ENCODE data around the gene PID1.
"Not testable (repeated sequence)": the region's sequence is repeated elsewhere in the genome, so short reads cannot be mapped to it uniquely, and the experiment has no call there.

PID1 gene

GRCh38 chr2:229206548-229206947 is 64.5 kb downstream of the PID1 start:
- no peak for DNase-seq

DNA sequence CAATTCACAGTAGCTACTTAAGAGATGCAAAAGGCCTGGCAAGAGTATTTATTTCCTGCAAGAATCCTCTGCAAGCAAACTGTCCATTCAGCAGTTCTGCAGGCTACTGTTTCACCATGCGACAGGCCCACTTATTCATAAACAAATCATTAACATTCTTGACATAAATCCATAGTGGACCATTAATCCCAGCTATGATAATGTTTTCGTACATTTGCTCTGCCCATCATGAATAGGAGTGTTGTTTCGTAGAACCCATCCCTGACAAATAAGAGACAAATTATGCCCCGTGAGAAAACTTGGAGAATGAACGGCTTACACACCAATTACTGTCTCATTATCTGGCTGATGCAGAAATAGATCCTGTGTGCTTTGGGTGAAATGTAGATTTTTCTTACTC is 65.4 kb downstream of the PID1 start:
- no peak for DNase-seq

GRCh38 chr2:229202646-229203045 is 68.4 kb downstream of the PID1 start:
- no peak for DNase-seq

DNA sequence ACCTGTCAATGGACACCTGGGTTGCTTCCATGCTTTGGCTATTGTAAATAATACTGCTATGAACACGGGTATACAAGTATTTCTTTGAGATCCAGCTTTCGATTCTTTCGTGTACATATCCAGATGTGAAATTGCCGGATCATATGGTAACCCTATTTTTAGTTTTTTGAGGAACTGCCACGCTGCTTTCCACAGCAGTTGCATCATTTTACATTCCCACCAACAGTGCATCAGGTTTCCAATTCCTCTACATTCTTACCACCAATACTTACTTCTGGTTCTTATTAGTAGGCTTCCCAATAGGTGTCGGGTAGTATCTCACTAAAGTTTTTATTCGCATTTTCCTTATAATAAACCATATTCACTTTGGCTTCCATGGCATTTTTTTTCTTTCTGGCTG is 69.6 kb downstream of the PID1 start:
- no peak for DNase-seq

DNA sequence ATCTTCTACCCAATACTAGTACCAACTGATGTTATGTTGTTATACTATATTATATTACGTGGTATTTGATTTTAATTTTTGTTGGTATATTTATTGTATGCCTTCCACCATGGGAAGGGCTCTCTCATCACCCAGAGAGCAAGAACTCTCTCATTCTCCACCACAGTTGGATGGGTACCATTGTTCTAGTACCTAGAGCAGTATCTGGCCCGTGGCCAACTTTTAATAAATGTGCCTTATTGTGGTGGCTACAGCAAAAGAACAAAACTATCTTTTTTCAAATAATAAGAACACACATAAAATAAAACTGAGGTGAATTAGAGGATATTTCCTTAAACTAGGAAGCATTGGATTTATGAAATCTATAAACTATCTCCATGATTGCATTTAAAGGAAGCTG is 71.8 kb downstream of the PID1 start:
- DNase-seq, result no peak

GRCh38 chr2:229196448-229196847 is 74.6 kb downstream of the PID1 start:
- DNase-seq, result no peak

DNA sequence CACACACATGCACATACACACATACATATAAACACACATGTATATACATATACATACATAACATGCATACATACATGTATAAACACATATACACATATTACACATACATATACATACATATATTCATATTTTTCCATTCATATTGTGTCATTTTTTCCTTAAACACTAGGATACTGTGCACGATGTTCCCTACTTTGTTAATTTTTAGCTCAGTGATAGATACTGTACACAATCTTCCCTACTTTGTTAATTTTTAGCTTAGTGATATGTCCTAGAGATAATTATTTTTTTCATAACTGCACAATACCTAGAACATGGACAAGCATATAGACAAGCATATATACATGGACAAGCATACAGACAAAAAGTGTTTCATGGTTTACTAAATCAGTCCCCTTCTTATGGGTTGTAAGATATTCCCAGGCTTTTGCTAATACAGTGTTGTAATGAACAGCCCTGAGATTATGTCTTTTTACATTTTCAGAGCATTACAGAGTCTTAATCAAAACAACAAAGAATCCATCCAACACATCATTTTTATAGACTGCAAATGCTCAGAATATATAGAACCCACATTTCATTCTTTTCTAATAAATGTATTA is 75.6 kb downstream of the PID1 start:
- no peak for DNase-seq

- no peak for DNase-seq
Observed at GRCh38 chr2:229193281-229193680, 77.8 kb downstream of the PID1 start.

DNA sequence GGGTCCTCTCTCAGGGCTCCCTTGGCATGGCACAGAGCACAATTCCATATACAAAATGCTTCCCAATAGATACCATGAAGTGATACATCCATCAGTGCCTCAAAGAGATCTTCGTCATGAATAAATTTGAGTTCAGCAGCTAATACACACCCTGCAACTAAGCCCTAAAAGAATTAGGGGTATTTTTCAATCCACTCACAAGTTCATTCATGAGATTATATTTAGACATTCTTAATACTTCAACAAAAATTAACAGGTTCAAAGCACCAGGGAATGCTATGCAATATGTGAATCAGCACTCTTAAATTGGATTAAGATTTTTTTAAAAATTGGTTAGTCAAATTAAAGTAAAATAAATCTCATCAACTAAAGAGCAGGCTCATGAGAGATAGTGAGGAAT is 79.7 kb downstream of the PID1 start:
- no peak for DNase-seq

- not testable (repeated sequence) for DNase-seq
Observed at GRCh38 chr2:229187123-229187522, 84.0 kb downstream of the PID1 start.

- no peak for DNase-seq
Observed at GRCh38 chr2:229181641-229182040, 89.4 kb downstream of the PID1 start.

DNA sequence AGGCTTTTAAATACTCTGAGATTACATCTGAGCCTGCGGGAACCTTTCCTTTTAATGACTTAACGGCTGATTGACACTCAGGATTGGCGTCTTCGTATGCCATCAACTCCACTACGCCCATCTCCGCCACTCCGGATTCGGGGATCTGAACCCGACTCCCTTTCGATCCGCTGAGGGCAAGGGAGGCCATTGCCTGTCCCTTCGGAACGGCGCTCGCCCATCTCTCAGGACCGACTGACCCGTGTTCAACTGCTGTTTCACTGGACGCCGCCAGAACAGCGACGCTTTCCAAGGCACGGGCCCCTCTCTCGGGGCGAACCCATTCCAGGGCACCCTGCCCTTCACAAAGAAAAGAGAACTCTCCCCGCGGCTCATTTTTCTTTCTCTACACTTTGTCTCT is 90.4 kb downstream of the PID1 start:
- no peak for DNase-seq

DNA sequence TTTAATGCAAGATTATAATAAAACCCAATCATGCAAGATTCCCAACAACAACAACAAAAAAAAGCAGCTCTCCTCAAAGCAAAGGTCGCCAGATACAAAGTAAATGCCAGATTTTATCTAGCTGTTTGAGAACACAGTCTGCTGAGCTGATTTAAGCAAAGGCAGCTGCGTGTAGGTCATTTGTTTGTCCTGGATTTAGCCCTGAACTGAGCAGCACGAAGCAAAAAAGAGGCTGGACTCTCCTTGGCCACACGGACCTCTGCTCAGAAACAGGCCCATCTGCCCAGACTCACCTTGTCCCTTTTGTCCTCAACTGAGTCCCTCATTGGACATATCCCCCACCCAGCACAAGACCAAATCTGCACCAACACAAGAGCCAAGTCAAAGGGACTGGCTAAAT is 91.5 kb downstream of the PID1 start:
- no peak for DNase-seq

GRCh38 chr2:229178706-229179105 is 92.4 kb downstream of the PID1 start:
- no peak for DNase-seq

DNA sequence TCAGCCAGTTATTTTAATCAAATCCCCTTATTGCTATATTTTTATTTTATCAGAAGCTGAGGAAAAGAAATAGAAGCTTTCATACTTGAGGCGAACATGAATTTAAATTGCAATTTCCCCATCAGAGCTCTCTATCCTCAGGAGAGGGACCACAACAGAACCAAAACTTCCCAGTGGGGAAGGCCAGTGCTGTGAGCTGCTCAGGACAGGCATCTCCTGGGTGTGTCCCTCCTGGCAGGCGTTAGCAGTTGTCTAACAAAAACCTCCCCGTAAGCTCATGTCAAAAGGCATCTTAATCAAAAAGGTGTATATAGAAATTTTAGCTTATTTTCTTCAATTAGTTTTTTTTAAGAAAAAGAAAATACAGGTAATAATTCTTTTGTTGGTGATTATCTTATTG is 93.0 kb downstream of the PID1 start:
- no peak for DNase-seq

GRCh38 chr2:229176136-229176535 is 95.0 kb downstream of the PID1 start:
- no peak for DNase-seq

DNA sequence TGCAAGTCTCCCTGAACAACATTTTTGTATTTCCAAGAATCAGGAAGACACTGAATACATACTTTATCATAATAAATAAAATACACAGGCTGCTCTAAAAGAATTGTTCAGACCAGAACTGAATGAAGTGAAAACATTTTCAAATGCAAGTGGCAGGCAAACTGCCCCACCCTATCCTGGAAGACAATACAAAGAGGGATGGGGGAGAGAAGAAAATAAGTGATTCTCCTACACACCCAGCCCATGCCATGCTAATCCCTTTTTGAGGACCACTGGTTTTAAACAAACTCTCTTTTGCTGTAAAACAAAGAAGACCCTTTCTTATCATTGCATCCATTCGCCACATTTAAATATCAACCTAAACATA is 95.6 kb downstream of the PID1 start:
- DNase-seq, result no peak

DNA sequence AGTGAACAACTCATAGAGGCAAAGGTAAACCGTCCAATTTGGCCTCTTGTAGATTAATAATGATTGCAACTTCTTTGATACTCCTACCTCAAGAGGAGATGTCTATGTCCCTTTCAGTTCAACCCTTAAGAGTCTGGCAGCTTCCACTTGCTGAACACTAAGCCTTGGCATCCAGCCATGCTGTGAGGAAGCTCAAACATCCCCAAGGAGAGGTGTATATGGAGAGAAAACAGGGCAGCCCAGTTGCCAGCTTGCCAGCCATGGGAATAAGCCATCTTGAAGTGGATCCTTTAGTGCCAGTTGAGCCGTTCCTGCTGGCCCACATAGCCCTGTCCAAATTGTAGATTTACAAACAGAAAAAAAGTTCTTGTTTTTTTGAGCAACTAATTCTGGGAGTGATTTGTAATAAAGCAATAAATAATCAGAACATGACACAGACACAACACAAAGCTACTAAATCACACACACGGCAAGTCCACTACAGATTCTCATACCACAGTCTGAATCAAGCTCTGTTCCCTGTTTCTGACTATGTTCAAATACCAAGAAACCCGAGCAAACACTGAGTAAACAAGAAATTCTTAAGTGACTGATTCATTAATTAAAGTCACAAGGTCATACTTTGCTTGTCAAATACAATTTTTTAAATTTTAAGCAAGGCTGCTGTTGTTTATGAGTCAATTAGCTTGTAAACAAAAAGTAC is 96.1 kb downstream of the PID1 start:
- DNase-seq, result no peak

DNA sequence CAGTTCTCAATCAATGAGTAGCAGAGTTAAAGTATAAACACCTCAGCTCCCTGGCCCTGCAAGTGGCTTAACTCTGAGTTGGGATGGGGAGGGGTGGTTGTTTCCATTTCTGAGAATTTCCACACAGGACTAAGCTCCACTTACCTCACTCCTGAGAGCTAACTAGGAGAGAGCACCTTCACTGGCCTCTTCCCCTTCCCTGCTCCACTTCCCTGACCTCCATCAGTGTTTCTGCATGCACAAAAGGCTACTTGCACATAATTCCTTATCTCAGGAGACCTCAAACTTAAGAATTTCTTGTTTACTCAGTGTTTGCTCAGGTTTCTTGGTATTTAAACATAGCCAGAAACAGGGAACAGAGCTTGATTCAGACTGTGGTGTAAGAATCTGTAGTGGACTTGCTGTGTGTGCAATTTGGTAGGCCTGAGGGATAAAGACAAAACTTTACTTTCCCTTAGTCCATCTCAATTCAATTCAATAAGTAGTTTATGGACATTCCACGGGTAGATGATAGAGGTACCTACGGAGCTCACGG is 97.2 kb downstream of the PID1 start:
- DNase-seq, result no peak

DNA sequence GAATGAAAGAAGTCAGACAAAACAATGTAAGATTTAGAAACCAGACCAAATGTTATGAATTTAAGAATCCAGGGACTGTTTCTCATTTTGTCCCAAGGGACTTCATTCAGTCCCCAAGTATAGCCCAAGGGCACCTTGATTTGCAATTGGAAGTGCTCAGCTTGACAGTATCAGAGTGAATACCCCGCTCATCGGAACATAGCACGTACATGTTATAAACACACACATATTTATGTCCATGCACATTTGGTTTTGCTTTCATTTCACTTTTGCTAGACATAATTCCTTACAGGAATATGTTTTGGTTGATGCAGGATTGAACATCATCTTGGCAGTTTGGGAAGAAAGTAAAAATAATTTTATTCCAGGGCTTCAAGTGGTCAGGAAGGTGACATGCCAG is 100.2 kb downstream of the PID1 start:
- no peak for DNase-seq

- no peak for DNase-seq
Observed at GRCh38 chr2:229170171-229170570, 100.9 kb downstream of the PID1 start.

DNA sequence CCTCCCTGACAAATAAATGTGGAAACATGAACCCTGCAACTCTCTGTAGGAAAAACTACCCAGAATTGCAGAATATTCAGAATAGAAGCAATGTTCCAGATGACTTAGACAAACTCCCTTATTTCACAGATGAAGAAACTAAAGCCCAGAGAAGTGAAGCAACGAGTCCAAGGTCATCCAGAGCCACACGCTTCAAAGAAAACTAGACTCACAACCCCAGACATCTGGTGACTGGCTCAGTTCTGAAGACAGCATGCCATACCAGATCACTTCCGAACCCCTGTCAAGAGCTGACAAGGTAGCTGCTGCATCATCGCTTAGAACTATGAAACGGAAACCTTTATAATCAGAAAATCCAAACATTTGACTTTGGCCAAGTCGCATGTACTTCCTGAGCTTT is 101.3 kb downstream of the PID1 start:
- no peak for DNase-seq

DNA sequence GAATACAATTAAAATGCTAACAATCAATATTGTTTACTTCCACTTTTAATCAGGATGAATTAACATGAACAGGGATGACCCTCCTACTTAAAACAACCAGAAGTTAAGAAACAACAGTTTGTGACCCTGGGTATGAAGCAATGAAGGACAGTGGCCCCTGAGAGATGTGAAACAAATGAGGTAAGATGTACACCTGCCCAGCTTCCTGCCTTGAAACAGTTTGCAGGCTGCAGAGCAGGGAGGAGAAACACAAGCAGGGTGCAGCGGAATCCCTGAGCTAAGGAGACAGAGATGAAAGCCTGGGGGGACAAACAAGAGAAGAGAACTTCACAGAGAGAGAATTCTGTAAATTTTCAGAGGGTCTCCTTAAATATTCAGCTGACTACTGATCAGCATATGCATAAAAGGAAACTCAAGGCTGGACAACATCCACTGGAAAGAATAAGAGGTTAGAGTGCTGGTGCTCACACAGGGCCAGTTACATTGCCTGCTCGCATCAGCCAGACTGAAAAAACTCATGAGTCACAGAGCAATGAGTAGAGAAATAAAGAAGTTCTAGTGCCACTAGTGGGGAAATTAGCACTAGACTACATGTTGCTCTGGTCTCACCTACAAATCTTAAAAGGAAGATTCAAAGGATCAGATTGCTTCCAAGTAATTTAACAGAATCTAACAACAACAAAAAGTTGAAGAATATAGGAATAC is 106.4 kb downstream of the PID1 start:
- no peak for DNase-seq

DNA sequence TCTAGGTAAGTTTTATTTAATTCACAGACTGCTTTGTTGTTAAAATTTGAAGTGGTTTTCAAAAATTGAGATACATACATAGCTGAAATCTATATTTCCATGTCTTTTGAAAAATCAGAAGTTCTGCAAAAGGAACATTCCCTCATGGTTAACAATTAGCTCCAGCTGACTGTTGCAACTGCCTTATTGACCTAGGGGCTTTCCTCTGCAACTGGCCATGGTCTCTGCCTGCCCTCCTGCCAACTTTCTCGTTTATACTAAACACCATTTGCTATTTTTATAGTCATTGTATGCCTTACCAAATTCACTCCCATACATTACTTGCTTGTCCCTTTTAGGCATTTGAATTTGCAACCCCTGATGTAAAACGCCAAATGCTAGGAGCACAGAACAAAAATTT is 107.2 kb downstream of the PID1 start:
- DNase-seq, result no peak
